HCT116 (cell line): Measurements from ENCODE around the gene THNSL1. TPM values are rescaled to one million over a fixed set of nuclear protein-coding genes. Genes with fewer than 3 reads are reported as not detected.

ENCODE experiments used
- ATAC-seq: fragments of 200-7000 bp; cut with Tn5 transposase; 2 replicates; pipeline ENCODE4 v1.9.1; 2020; ENCODE audit warnings: mild to moderate bottlenecking, moderate library complexity
- BruUV-seq: library from RNA; stranded (reverse); fragments of 400-500 nt; replicated peaks from 2 replicates; lab custom pipeline; 2021; lab: Mats Ljungman, UMichigan
- CTCF ChIA-PET: fragments of 300-600 bp; sonication (Branson Sonifier 250); formaldehyde crosslinking; loops from one replicate; lab custom pipeline; 2021; ENCODE audit warnings: antibody characterized with exemption; lab: Charles Lee
- POLR2A ChIA-PET: fragments of 300-600, 350-600 bp; sonication (Branson Sonifier 250); formaldehyde crosslinking; loops from one replicate; lab custom pipeline; 2021; ENCODE audit warnings: antibody characterized with exemption; lab: Charles Lee
- RAD21 ChIA-PET, 2 experiments: fragments of 300-600 bp; sonication (Branson Sonifier 250); formaldehyde crosslinking; loops; one replicate each; lab custom pipeline; 2023; ENCODE audit warnings: low total read pairs in 2 of 2; ENCODE audit not compliant: uncharacterized antibody in 2 of 2, unreplicated experiment in 2 of 2, low non-redundant PET in 1 of 2; lab: Charles Lee
- DNase-seq: peaks from one replicate; pipeline ENCODE4 v3.0.0-alpha.2; 2010; ENCODE audit warnings: low read depth, low spot score
- H2AFZ ChIP-seq: fragments of 200-600 bp; shearing (Covaris generic), sonication (generic); 2 replicates; pipeline ENCODE4 v1.6.1; 2017; ENCODE audit warnings: low read depth, mixed run types, mixed read lengths, antibody characterized with exemption, low read length; ENCODE audit not compliant: poor library complexity, severe bottlenecking
- H3K27ac ChIP-seq: 2 replicates; pipeline ENCODE4 v1.5.1; 2012; ENCODE audit warnings: low read depth, low read length
- H3K27me3 ChIP-seq: fragments of 200-600 bp; sonication (generic); 2 replicates; pipeline ENCODE4 v1.6.1; 2016; ENCODE audit warnings: mixed run types, low read length, mixed read lengths; ENCODE audit not compliant: insufficient read depth
- H3K36me3 ChIP-seq, 2 experiments: fragments of 200-500 bp in 1 of 2; fragments of 200-600 bp in 1 of 2; sonication (Bioruptor generic) in 1 of 2; sonication (generic) in 1 of 2; 2 replicates each; pipeline versions ENCODE4 v1.5.1 to v1.6.1; 2014 to 2016; ENCODE audit warnings: low read length in 2 of 2, inconsistent platforms in 1 of 2, mixed read lengths in 1 of 2, mixed run types in 1 of 2; ENCODE audit not compliant: insufficient read depth in 2 of 2, control insufficient read depth in 1 of 2
- H3K4me1 ChIP-seq, 2 experiments: fragments of 200-600 bp in 1 of 2; sonication (generic) in 1 of 2; 2 replicates each; pipeline versions ENCODE4 v1.5.1 to v1.6.1; 2012 to 2017; ENCODE audit warnings: low read length in 2 of 2, inconsistent platforms in 1 of 2, mild to moderate bottlenecking in 1 of 2, mixed read lengths in 1 of 2, mixed run types in 1 of 2, moderate library complexity in 1 of 2; ENCODE audit not compliant: insufficient read depth in 2 of 2, control insufficient read depth in 1 of 2
- H3K4me2 ChIP-seq: fragments of 200-600 bp; sonication (generic); 2 replicates; pipeline ENCODE4 v1.6.1; 2017; ENCODE audit warnings: mixed run types, low read length, mixed read lengths
- H3K4me3 ChIP-seq, 2 experiments: fragments of 200-600 bp in 1 of 2; sonication (generic) in 1 of 2; replicated peaks in 1 of 2; 2 replicates each; pipeline ENCODE4 v1.5.1; 2011 to 2016; ENCODE audit warnings: low read length in 2 of 2, control low read depth in 1 of 2, low read depth in 1 of 2, mild to moderate bottlenecking in 1 of 2, mixed read lengths in 1 of 2, mixed run types in 1 of 2
- H3K79me2 ChIP-seq: fragments of 200-600 bp; sonication (generic); 2 replicates; pipeline ENCODE4 v1.6.1; 2017; ENCODE audit warnings: mild to moderate bottlenecking, mixed run types, low read length, moderate library complexity, mixed read lengths; ENCODE audit not compliant: insufficient read depth
- H3K9ac ChIP-seq: fragments of 200-600 bp; sonication (generic); 2 replicates; pipeline ENCODE4 v1.6.1; 2016; ENCODE audit warnings: low read length, mixed read lengths
- H3K9me2 ChIP-seq: fragments of 200-600 bp; sonication (generic), shearing (Covaris generic); 2 replicates; pipeline ENCODE4 v1.6.1; 2017; ENCODE audit warnings: mixed run types, mild to moderate bottlenecking, moderate library complexity; ENCODE audit not compliant: insufficient read depth
- H3K9me3 ChIP-seq, 2 experiments: fragments of 200-500 bp in 1 of 2; fragments of 200-600 bp in 1 of 2; sonication (Bioruptor generic) in 1 of 2; sonication (generic) in 1 of 2; 2 replicates each; pipeline ENCODE4 v1.6.1; 2014 to 2017; ENCODE audit warnings: low read length in 2 of 2, mixed read lengths in 2 of 2, inconsistent platforms in 1 of 2, low read depth in 1 of 2, mild to moderate bottlenecking in 1 of 2, mixed run types in 1 of 2, moderate library complexity in 1 of 2; ENCODE audit not compliant: control insufficient read depth in 1 of 2, insufficient read depth in 1 of 2
- H4K20me1 ChIP-seq: fragments of 200-600 bp; sonication (generic), shearing (Covaris generic); 2 replicates; pipeline ENCODE4 v1.6.1; 2017; ENCODE audit warnings: mixed run types, mild to moderate bottlenecking, moderate library complexity; ENCODE audit not compliant: insufficient read depth
- EGR1 ChIP-seq: IDR thresholded peaks from 2 replicates; pipeline ENCODE4 v1.6.1; 2012; ENCODE audit warnings: low read depth
- POLR2A ChIP-seq: IDR thresholded peaks from 2 replicates; pipeline ENCODE4 v1.7.0; 2011; ENCODE audit warnings: borderline replicate concordance; ENCODE audit not compliant: insufficient read depth, insufficient read length; ENCODE audit errors: extremely low read depth
- RAD21 ChIP-seq: IDR thresholded peaks from 2 replicates; pipeline ENCODE4 v1.6.1; 2012; ENCODE audit warnings: low read depth, mild to moderate bottlenecking
- SIN3A ChIP-seq: IDR thresholded peaks from 2 replicates; pipeline ENCODE4 v1.6.1; 2012; ENCODE audit warnings: low read depth
- SRF ChIP-seq: IDR thresholded peaks from 2 replicates; pipeline ENCODE4 v1.6.1; 2012; ENCODE audit warnings: low read depth
- YY1 ChIP-seq: IDR thresholded peaks from 2 replicates; pipeline ENCODE4 v1.6.1; 2011; ENCODE audit warnings: low read length, low read depth, moderate library complexity, mild to moderate bottlenecking; ENCODE audit not compliant: insufficient replicate concordance; ENCODE audit errors: extremely low read depth
- ZNF274 ChIP-seq: fragments of 200-500 bp; sonication (Bioruptor generic); IDR thresholded peaks from 2 replicates; pipeline ENCODE4 v1.6.1; 2014; ENCODE audit warnings: mild to moderate bottlenecking, low read depth, low read length, inconsistent platforms
- intact Hi-C: fragments of 100-400 bp; cut with micrococcal nuclease; formaldehyde crosslinking; loops from 2 replicates; pipeline ENCODE4 v1.10.0; 2022
- total RNA-seq: library from RNA; stranded (reverse); gene quantifications from one replicate; pipeline ENCODE4 v1.2.1, GENCODE V29; 2021; ENCODE audit not compliant: unreplicated experiment
- TF ChIP-seq, protein P1 (sequence below), 3 experiments: fragments of 200-600 bp in 1 of 3; sonication (generic) in 1 of 3; IDR thresholded peaks in 2 of 3; conservative IDR thresholded peaks in 1 of 3; 2 replicates each; pipeline ENCODE4 v1.5.1; 2012 to 2017; ENCODE audit warnings: low read depth in 2 of 3, low read length in 2 of 3, antibody characterized with exemption in 1 of 3, borderline replicate concordance in 1 of 3, control low read depth in 1 of 3, mild to moderate bottlenecking in 1 of 3, mixed read lengths in 1 of 3, mixed run types in 1 of 3, moderate library complexity in 1 of 3; ENCODE audit not compliant: insufficient read depth in 1 of 3
- TF ChIP-seq, protein P2 (sequence below): IDR thresholded peaks from 2 replicates; pipeline ENCODE4 v1.6.1; 2012
- TF ChIP-seq, protein P3 (sequence below): IDR thresholded peaks from 2 replicates; pipeline ENCODE4 v1.6.1; 2012; ENCODE audit warnings: low read depth

THNSL1 gene
- total RNA-seq, 1 experiment from 2014 or later: 7.7 TPM

DNA sequence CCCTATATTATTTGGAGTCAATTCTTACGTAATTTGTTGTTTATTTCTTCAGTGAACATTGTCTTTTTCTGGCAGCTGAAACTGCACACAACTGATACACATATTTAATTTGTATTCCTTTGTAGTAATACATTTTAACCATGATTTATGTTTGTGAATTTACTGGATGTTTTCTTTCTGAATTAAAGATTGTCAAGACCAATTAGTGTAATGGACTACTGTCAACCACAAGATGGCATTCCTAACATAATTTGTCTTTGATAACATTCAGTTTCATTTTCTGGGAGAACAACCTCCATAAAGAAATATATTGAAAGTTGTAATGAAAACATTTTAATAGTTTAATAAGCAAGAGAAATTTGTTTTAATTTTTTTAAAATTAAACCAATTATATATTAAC is 10.1 kb downstream of the THNSL1 start:
- no peaks in the 10 kb centered on the region for H3K36me3 ChIP-seq
- ChIA-PET RAD21 (no interaction called here), CTCF (interaction anchor here (2.8 kb wide), 1 partner anchor 54 kb away, joined by 5 read pairs; no protein-coding TSS in a partner anchor), POLR2A (no interaction called here)
- peak; percentile 65 for TF ChIP-seq RAD21
- no peak for TF ChIP-seq EGR1
- TF ChIP-seq, protein P1, sequence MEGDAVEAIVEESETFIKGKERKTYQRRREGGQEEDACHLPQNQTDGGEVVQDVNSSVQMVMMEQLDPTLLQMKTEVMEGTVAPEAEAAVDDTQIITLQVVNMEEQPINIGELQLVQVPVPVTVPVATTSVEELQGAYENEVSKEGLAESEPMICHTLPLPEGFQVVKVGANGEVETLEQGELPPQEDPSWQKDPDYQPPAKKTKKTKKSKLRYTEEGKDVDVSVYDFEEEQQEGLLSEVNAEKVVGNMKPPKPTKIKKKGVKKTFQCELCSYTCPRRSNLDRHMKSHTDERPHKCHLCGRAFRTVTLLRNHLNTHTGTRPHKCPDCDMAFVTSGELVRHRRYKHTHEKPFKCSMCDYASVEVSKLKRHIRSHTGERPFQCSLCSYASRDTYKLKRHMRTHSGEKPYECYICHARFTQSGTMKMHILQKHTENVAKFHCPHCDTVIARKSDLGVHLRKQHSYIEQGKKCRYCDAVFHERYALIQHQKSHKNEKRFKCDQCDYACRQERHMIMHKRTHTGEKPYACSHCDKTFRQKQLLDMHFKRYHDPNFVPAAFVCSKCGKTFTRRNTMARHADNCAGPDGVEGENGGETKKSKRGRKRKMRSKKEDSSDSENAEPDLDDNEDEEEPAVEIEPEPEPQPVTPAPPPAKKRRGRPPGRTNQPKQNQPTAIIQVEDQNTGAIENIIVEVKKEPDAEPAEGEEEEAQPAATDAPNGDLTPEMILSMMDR (IDR thresholded peaks at IDR 0.05 in 2 of 3, conservative IDR thresholded peaks at IDR 0.05 in 1 of 3; ENCODE audit: borderline replicate concordance in 1 of 3, insufficient read depth in 1 of 3, low read depth in 2 of 3, low read length in 2 of 3): peak; percentile 8 to 48 (median 22); a peak in 3 of 6 replicates
- no peak for TF ChIP-seq POLR2A
- BruUV-seq: no TSS peak
- no peak overlapping the region for H3K4me3 ChIP-seq
- no peak overlapping the region for H3K27ac ChIP-seq
- no peaks in the 10 kb centered on the region for H3K79me2 ChIP-seq
- ATAC-seq (no peak), DNase-seq (no peak)
- H3K4me2 ChIP-seq: no peak overlapping the region
- H2AFZ ChIP-seq: no peak overlapping the region
- intact Hi-C loops: loop anchor here (2.0 to 10.0 kb wide), 2 partner anchors 54 to 198 kb away; no protein-coding TSS in a partner anchor
- H4K20me1 ChIP-seq: no peaks in the 10 kb centered on the region
- no peak overlapping the region for H3K9ac ChIP-seq
- H3K9me2 ChIP-seq: no peaks in the 10 kb centered on the region
- peaks cover 0 to 8% of the 10 kb centered on the region in 2 experiments; a peak in 2 of 4 replicates for H3K4me1 ChIP-seq
- no peaks in the 10 kb centered on the region for H3K27me3 ChIP-seq
- H3K9me3 ChIP-seq: no peaks in the 10 kb centered on the region

DNA sequence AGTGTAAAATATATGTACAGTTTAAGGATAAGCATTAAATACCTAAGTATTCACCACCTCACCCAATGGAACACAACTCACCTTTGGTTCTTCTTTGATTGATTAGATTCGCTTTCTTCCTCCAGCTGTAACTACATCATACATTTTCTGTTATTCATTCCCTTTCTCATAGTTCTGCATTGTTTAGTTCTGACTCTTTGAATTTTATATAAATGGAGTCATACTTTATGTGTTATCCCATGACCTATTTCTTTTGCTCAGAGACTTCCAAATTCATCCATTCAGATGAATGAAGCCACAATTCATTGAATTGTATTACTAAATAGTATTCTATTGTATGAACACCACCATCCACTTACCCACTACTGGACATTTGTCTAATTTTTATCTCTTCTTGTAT is 12.3 kb downstream of the THNSL1 start:
- Histone ChIP-seq H4K20me1 (no peaks in the 10 kb centered on the region), H3K4me1 (peaks cover 0 to 8% of the 10 kb centered on the region in 2 experiments; a peak in 2 of 4 replicates), H2AFZ (no peak overlapping the region), H3K27me3 (no peaks in the 10 kb centered on the region), H3K4me2 (no peak overlapping the region), H3K9me2 (no peaks in the 10 kb centered on the region), H3K9ac (no peak overlapping the region), H3K4me3 (no peak overlapping the region), H3K36me3 (no peaks in the 10 kb centered on the region), H3K27ac (no peak overlapping the region), H3K9me3 (no peaks in the 10 kb centered on the region), H3K79me2 (no peaks in the 10 kb centered on the region)
- TF ChIP-seq, protein P2, sequence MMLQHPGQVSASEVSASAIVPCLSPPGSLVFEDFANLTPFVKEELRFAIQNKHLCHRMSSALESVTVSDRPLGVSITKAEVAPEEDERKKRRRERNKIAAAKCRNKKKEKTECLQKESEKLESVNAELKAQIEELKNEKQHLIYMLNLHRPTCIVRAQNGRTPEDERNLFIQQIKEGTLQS: no peak
- TF ChIP-seq ZNF274 (no peak), SIN3A (no peak), SRF (no peak), YY1 (no peak)
- TF ChIP-seq, protein P1 (IDR thresholded peaks at IDR 0.05 in 2 of 3, conservative IDR thresholded peaks at IDR 0.05 in 1 of 3; ENCODE audit: borderline replicate concordance in 1 of 3, insufficient read depth in 1 of 3, low read depth in 2 of 3, low read length in 2 of 3): no peak
- TF ChIP-seq, protein P3, sequence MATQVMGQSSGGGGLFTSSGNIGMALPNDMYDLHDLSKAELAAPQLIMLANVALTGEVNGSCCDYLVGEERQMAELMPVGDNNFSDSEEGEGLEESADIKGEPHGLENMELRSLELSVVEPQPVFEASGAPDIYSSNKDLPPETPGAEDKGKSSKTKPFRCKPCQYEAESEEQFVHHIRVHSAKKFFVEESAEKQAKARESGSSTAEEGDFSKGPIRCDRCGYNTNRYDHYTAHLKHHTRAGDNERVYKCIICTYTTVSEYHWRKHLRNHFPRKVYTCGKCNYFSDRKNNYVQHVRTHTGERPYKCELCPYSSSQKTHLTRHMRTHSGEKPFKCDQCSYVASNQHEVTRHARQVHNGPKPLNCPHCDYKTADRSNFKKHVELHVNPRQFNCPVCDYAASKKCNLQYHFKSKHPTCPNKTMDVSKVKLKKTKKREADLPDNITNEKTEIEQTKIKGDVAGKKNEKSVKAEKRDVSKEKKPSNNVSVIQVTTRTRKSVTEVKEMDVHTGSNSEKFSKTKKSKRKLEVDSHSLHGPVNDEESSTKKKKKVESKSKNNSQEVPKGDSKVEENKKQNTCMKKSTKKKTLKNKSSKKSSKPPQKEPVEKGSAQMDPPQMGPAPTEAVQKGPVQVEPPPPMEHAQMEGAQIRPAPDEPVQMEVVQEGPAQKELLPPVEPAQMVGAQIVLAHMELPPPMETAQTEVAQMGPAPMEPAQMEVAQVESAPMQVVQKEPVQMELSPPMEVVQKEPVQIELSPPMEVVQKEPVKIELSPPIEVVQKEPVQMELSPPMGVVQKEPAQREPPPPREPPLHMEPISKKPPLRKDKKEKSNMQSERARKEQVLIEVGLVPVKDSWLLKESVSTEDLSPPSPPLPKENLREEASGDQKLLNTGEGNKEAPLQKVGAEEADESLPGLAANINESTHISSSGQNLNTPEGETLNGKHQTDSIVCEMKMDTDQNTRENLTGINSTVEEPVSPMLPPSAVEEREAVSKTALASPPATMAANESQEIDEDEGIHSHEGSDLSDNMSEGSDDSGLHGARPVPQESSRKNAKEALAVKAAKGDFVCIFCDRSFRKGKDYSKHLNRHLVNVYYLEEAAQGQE: no peak
- ATAC-seq: no peak
- no peak for DNase-seq
- ChIA-PET CTCF (interaction anchor here (1.1 kb wide), 1 partner anchor 53 kb away, joined by 3 read pairs; no protein-coding TSS in a partner anchor), RAD21 (no interaction called here), POLR2A (no interaction called here)
- no TSS peak for BruUV-seq
- intact Hi-C loops: loop anchor here (10.0 kb wide), 1 partner anchor 196 kb away; no protein-coding TSS in a partner anchor
